Activated B cell treated with CpG ODN at 0.5 μM for 24 hours (primary cell): Measurements from ENCODE around the gene PPM1G. TPM values are rescaled to one million over a fixed set of nuclear protein-coding genes. Genes with fewer than 3 reads are reported as not detected.

Source experiments
- ATAC-seq: fragments of 200-7000 bp; cut with Tn5 transposase; one replicate; pipeline ENCODE4 v1.10.0; 2021; ENCODE audit warnings: low read depth, mild to moderate bottlenecking, moderate library complexity
- CTCF ChIA-PET: fragments of 350-600 bp; sonication (Branson Sonifier 250); formaldehyde crosslinking; loops from one replicate; lab custom pipeline; 2021; ENCODE audit warnings: antibody characterized with exemption; lab: Charles Lee
- POLR2A ChIA-PET: fragments of 350-600 bp; sonication (Branson Sonifier 250); formaldehyde crosslinking; loops from one replicate; lab custom pipeline; 2021; ENCODE audit warnings: antibody characterized with exemption; lab: Charles Lee
- DNase-seq: peaks from one replicate; pipeline ENCODE4 v3.0.0; 2022
- H3K27ac Mint-ChIP-seq: one replicate; pipeline ENCODE4 v1.8.0; 2020; ENCODE audit warnings: mixed read lengths
- H3K27me3 Mint-ChIP-seq: one replicate; pipeline ENCODE4 v1.8.0; 2021; ENCODE audit warnings: mixed read lengths
- H3K36me3 Mint-ChIP-seq: one replicate; pipeline ENCODE4 v1.8.0; 2021; ENCODE audit warnings: low read depth, mixed read lengths
- H3K4me1 Mint-ChIP-seq: one replicate; pipeline ENCODE4 v1.8.0; 2021; ENCODE audit warnings: mixed read lengths
- H3K4me3 Mint-ChIP-seq: one replicate; pipeline ENCODE4 v1.8.0; 2020; ENCODE audit warnings: mild to moderate bottlenecking, mixed read lengths
- H3K9me3 Mint-ChIP-seq: one replicate; pipeline ENCODE4 v1.8.0; 2020; ENCODE audit warnings: mixed read lengths
- intact Hi-C: fragments of 100-400 bp; cut with micrococcal nuclease; formaldehyde crosslinking; loops from one replicate; pipeline ENCODE4 v1.15.1; 2024
- total RNA-seq: library from RNA; stranded (reverse); gene quantifications from 2 replicates; pipeline ENCODE4 v1.2.3, GENCODE V29; 2022
- TF ChIP-seq, protein P1 (sequence below): fragments of 200-600 bp; IDR thresholded peaks from one replicate; pipeline ENCODE4 v1.8.0; 2022; ENCODE audit warnings: antibody characterized with exemption, mild to moderate bottlenecking

Gene PPM1G
- total RNA-seq, 1 donor from 2014 or later, result 74.7 TPM

GRCh38 chr2:27369471-27370025, 39.8 kb downstream of the PPM1G start:
- POLR2A ChIA-PET, result interaction anchor here (0.6 to 5.1 kb wide), 9 partner anchors 9 to 293 kb away, joined by 3 to 96 read pairs (median 18); partner anchors contain the start of genes CCDC121, GPN1, GTF3C2 and MPV17
- Mint-ChIP-seq H3K36me3 (peaks cover 74% of the 10 kb centered on the region), H3K4me1 (peaks cover 35% of the 10 kb centered on the region), H3K9me3 (no peaks in the 10 kb centered on the region), H3K27ac (peak overlapping the region; percentile 96), H3K4me3 (peak overlapping the region; percentile 94), H3K27me3 (no peaks in the 10 kb centered on the region)
- CTCF ChIA-PET, result interaction anchor here (0.8 to 1.4 kb wide), 5 partner anchors 10 to 319 kb away, joined by 3 to 6 read pairs (median 4); partner anchors contain the start of gene GTF3C2
- DNase-seq (no peak), ATAC-seq (no peak)
- TF ChIP-seq, protein P1, sequence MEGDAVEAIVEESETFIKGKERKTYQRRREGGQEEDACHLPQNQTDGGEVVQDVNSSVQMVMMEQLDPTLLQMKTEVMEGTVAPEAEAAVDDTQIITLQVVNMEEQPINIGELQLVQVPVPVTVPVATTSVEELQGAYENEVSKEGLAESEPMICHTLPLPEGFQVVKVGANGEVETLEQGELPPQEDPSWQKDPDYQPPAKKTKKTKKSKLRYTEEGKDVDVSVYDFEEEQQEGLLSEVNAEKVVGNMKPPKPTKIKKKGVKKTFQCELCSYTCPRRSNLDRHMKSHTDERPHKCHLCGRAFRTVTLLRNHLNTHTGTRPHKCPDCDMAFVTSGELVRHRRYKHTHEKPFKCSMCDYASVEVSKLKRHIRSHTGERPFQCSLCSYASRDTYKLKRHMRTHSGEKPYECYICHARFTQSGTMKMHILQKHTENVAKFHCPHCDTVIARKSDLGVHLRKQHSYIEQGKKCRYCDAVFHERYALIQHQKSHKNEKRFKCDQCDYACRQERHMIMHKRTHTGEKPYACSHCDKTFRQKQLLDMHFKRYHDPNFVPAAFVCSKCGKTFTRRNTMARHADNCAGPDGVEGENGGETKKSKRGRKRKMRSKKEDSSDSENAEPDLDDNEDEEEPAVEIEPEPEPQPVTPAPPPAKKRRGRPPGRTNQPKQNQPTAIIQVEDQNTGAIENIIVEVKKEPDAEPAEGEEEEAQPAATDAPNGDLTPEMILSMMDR, result no peak
- intact Hi-C loops, result loop anchor here (1.0 to 5.0 kb wide), 15 partner anchors 11 to 523 kb away; partner anchors contain the start of genes ATRAID, BABAM2, CCDC121 and GPN1

DNA sequence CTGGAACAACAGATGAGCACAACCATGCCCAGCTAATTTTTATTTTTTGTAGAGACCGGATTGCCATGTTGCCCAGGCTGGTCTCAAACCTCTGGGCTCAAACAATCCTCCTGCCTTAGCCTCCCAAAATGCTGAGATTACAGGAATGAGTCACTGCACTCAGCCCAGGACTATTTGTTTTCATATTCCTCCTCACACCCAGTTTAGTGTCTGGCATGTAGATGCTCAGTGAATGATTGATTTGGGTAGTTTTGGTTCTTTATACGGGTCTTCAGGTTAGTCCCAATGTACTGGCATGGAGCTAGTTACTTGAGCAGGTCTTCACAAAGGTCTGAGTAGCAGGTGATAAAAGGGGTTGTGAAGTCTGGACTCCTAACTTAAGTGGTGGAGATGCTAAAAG, 45.5 kb downstream of the PPM1G start:
- ATAC-seq, result no peak
- Mint-ChIP-seq H3K4me1 (peaks cover 7% of the 10 kb centered on the region), H3K9me3 (no peaks in the 10 kb centered on the region), H3K27ac (no peak overlapping the region), H3K27me3 (no peaks in the 10 kb centered on the region), H3K36me3 (peaks cover 40% of the 10 kb centered on the region), H3K4me3 (no peak overlapping the region)
- no peak for DNase-seq
- ChIA-PET CTCF (no interaction called here), POLR2A (interaction anchor here (0.6 to 1.2 kb wide), 2 partner anchors 17 to 276 kb away, joined by 3 read pairs; partner anchors contain the start of gene ZNF513)
- TF ChIP-seq, protein P1, result no peak
- intact Hi-C loops, result no loop called here

DNA sequence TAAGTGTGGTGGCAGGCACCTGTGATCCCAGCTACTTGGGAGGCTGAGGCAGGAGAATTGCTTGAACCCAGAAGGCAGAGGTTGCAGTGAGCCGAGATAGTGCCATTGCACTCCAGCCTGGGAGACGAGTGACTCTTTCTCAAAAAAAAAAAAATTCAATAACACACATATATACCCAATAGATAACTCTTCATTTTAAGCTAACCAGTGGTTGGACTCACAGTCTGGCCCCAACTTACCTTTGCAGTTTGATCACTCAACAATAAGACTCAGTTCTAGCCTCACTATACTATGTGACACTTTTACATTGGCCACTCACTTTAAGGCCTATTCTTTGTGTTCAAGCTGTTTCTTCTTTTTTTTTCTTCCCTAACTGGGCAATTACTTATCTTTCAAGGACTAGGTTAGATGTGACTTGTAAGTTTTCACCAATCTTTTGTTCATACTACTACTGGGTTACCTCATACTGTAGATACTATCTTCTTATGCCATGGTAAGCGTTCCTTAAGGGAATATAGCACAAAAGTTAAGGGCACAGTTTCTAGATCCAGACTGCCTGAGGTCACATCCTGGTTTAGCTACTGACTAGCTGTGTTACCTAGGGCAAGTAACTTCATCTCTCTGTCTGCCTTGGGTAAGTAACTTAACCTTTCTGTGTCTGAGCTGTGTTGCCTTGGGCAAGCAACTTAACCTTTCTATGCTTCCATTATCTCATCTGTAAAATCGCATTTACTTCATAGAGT, 46.5 kb downstream of the PPM1G start:
- TF ChIP-seq, protein P1, result no peak
- Mint-ChIP-seq H3K27me3 (no peaks in the 10 kb centered on the region), H3K36me3 (peaks cover 31% of the 10 kb centered on the region), H3K9me3 (no peaks in the 10 kb centered on the region), H3K4me1 (peaks cover 8% of the 10 kb centered on the region), H3K27ac (no peak overlapping the region), H3K4me3 (no peak overlapping the region)
- CTCF ChIA-PET, result interaction anchor here (0.6 kb wide), 1 partner anchor 229 kb away, joined by 4 read pairs; the partner anchor contains the start of gene PREB
- ATAC-seq (no peak), DNase-seq (no peak)
- intact Hi-C loops, result no loop called here
- POLR2A ChIA-PET, result interaction anchor here (1.2 kb wide), 1 partner anchor 18 kb away, joined by 3 read pairs; the partner anchor contains the start of gene ZNF513

DNA sequence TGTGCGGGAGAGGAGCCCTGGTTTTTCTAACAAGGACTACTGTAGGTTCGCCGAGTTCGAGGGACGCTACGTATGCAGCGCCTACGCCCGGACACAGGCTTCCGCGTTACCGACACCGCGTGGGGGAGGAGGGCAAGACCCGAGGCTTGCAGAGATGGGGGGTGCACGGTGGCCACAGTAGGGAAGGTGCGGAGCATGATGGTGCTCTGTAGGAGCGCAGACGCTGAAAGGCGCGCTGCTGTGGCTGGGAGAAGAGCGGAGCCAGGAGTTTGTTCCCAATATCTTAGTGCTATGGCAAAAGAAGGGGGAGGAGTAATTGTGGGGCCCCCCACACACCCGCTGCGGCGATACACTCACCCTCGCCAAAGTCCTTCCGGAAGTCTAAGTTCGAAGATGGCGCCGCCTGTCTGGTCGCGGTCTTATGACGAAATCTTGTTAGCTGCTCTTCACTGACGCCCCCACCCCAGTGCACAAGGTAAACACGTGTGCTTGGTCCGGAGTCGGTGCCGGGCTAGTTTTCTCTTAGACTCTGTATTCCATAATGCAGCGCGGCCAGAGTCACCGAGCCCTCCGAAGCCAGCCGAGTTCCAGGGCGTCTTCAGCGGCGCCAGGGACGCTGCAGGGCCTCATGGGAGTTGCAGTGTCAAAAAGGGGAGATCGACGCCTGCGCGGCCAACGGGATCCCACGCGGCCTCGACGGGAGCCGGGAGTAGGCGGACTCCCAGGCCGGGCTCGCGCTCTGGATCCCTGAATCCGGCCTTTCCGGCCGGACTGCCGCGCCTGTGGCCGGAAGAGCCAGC, 52.8 kb downstream of the PPM1G start, which contains the start of gene GTF3C2:
Gene GTF3C2, minus strand, starts transcription at position 383 of the 800 bp plus-strand sequence. CDS start 13,210 bp downstream, outside the sequence.
- peak; percentile 83 for ATAC-seq
- TF ChIP-seq, protein P1, result no peak
- POLR2A ChIA-PET, result interaction anchor here (0.6 to 2.8 kb wide), 13 partner anchors 10 to 307 kb away, joined by 3 to 76 read pairs (median 4); partner anchors contain the start of genes ATRAID, EIF2B4, MPV17 and NRBP1
- peak; percentile 87 for DNase-seq
- CTCF ChIA-PET, result interaction anchor here (1.4 kb wide), 1 partner anchor 14 kb away, joined by 6 read pairs; the partner anchor contains the start of genes EIF2B4 and SNX17
- peak within 1 kb of the TSS; percentile 100 for H3K27ac Mint-ChIP-seq
- no peaks in the 10 kb centered on the region for H3K27me3 Mint-ChIP-seq
- H3K4me1 Mint-ChIP-seq, result peaks cover 53% of the 10 kb centered on the region
- peak within 1 kb of the TSS; percentile 98 for H3K4me3 Mint-ChIP-seq
- peaks cover 22% of the 10 kb centered on the region for H3K36me3 Mint-ChIP-seq
- H3K9me3 Mint-ChIP-seq, result no peaks in the 10 kb centered on the region
- intact Hi-C loops, result loop anchor here (1.0 to 2.0 kb wide), 9 partner anchors 14 to 272 kb away; partner anchors contain the start of genes ATRAID, EIF2B4, KHK and MPV17
